IPS DF 4.7 (cell line): ENCODE results near the gene ARHGEF37.

ENCODE experiments used
- DNase-seq: peaks from one replicate; pipeline ENCODE4 v3.0.0-alpha.2; 2013; ENCODE audit warnings: low spot score; ENCODE audit errors: extremely low read depth

ARHGEF37 gene

DNA sequence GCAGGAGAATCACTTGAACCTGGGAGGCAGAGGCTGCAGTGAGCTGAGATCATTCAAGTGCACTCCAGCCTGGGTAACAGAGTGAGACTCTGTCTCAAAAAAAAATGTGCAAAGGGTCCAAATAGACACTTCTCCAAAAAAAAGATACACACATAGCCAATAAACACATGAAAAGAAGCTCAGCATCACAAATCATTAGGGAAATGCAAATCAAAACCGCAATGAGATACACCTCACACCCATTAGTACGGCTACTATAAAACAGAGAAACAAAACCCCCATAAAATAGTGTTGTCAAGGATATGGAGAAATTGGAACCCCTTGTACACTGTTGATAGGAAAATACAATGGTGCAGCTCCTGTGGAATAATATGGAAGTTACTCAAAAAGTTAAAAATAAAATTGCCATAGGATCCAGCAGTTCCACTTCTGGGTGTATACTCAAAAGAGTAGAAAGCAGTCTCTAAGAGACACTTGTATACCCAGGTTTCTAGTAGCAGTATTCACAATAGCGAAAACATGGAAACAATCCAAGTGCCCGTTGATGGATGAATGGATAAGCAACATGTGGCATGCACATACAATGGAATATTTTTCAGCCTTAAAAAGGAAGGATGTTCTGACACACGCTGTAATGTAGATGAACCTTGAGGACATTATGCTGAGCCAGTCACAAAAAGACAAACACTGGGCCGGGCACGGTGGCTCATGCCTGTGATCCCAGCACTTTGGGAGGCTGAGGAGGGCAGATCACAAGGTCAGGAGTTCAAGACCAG, 91.6 kb downstream of the ARHGEF37 start:
- DNase-seq, result no peak

DNA sequence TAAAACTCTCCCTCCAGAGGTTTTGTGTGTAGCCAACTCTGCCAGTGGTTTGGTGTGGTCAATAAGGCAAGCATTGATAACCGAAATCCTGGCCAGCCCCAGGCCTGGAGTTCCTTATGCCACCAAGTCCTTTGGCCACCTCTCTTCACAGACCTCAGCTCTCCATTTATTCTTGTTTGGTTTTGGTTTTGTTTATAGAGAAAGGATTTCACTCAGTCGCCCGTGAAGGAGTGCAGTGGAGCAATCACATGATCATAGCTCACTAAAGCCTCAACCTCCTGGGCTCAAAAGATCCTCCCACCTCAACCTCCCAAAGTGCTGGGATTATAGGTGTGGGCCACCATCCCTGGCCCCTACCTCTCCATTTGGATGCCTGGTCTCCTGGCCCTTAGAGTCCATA, 93.4 kb downstream of the ARHGEF37 start:
- no peak for DNase-seq

GRCh38 chr5:149675610-149676201, 94.4 kb downstream of the ARHGEF37 start:
- no peak for DNase-seq

DNA sequence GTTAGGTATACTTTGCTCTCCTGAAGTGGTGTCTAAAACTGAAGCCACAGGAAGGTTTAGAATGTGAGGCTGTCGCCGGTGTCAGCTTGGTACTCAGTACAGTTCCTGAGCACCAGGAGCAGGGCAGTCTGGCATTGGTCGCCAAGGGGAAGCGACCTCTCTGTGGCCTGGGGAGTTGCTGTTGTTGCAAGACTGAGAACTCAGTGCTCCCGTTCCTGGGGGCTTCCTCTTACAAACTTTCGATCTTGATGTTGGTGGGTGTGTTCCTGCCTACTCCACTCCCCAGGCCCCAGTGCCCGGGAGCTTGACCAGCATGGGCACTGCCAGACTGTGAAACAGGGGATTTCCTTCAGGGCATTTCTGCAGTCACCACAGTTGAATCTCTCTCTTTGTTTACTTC, 96.4 kb downstream of the ARHGEF37 start:
- no peak for DNase-seq

DNA sequence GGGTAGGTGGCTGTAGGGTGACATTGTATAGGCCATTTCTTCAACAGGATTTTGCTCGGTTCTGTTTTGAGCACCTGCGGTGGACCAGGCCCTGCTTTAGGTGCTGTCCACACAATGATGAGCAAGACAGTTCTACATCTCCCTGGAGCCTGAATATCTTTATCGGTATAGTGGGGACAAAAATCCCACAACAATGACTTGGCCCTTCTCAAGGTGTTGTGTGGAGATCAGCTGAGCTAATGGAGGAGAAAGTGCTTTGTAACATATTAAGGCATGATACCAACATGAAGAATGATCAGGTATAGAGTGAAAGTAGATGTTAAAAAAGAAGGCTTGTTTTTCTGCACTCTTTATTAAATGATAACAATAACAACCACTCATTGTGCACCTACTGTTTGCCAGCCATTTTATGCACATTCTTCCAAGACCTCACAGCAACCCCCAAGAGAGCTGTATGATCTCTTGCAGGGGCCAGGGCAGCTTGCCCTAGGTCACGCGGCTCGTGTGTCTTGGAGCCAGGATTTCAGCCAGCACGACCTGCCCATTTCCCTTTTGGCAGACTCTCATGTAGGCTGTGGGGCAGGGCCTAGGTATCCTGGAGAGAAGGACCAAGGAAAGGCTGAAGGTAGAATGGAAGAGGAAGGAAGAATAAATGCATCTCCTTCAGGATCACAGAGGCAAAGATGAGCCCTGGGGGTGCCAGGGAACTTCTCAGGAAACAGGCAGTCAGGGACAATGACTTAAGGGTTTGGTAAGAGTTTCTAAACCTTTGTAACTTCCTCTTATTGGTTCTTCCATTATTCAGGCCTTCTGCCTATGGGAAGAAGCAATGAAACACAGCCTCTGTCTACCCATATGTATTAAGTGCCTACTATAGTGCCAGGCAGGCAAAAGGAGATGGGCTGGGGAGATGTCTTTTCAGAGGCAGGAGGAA, 98.8 kb downstream of the ARHGEF37 start:
- DNase-seq, result no peak

- DNase-seq, result no peak
These were observed 99.5 kb downstream of the ARHGEF37 start for GRCh38 chr5:149680810-149681221.

- DNase-seq, result no peak
These were observed 100.0 kb downstream of the ARHGEF37 start for GRCh38 chr5:149681252-149681651.

DNA sequence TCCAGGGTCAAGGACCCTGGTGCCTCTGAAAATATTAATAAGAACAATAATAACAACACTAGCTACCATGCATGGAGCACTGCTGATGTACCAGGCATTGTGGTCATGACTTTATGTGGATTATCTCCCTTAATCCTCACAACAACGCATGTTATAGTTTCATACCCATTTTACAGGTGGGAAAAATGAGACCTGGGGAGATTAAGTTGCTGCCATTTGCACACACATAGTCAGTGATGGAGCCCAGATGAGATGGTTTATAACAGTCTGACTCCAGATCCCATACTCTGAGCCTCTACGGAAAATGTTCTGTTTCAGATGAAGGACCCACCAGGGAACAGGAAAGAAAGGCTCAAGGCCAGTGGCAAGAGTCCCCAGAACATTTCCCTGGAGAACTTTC, 100.6 kb downstream of the ARHGEF37 start:
- DNase-seq, result no peak

DNA sequence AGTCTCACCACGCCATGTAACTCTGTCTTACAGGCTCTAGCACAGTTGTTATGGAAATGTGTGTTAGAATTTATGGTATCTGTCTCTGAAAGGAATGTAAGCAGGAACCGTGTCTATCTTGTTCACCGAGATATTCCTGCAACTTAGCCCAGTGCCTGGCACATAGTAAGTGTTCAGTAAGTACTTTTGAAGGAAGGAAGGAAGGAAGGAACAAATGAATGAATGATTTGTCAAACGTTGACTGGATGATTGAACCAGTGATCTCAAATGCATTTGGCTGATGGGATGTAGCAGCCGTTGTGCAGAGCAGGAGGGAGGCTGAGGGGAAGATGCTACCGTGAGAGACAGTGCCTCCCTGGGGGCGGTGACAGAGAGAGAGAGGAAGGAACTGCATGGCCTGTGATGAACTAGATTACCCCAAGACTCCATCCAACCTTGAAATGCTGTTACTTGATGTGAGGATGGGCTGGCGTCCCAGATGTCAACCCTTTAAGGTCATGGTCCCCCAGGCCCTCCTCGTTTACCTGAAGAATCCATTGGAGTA, 101.3 kb downstream of the ARHGEF37 start:
- DNase-seq, result no peak

DNA sequence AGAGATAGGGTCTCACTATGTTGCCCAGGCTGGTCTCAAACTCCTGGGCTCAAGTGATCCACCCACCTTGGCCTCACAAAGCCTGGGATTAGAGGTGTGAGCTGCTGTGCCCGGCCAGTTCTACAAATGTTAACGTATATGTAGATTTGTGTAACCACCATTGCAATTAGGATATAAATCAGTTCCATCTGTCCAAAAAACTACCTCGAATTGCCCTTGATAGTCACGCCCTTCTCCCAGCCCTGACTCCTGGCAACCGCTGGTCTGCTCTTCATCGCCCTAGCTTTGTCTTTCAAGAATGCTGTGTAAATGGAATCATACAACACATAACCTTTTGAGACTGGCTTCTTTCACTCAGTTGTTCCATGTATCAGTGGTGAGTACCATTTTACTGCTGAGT, 102.7 kb downstream of the ARHGEF37 start:
- no peak for DNase-seq

DNA sequence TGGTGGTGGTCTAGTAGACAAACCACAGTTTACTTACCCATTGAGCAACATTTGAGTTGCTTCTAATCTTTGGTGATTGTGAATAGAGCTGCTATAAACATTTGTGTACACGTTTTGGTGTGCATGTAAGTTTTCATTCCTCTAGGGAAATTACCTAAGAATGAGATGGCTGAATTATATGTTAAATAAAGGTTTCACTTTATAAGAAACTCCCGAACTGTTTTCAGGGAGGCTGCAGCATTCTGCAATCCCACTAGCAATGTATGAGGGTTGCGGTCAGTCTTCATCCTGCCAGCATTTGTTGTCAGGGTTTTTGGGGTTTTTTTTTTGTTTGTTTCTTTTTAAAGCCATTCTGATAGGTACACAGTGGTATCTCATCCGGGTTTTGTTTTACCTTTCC, 103.1 kb downstream of the ARHGEF37 start:
- no peak for DNase-seq
